MCF 10A (cell line): ENCODE data around the gene PGBD5. TPM values are rescaled to one million over a fixed set of nuclear protein-coding genes. Genes with fewer than 3 reads are reported as not detected.

Source experiments
- BruUV-seq: library from RNA; stranded (reverse); fragments of 400-500 nt; replicated peaks from 2 replicates; lab custom pipeline; 2021; lab: Mats Ljungman, UMichigan
- CTCF ChIA-PET: fragments of 300-600 bp; sonication (Branson Sonifier 250); formaldehyde crosslinking; extraction: SDS; loops from one replicate; lab custom pipeline; 2021; ENCODE audit warnings: antibody characterized with exemption, inconsistent platforms; lab: Yijun Ruan, JAX
- POLR2A ChIA-PET: fragments of 300-600, 350-650 bp; sonication (Branson Sonifier 250); formaldehyde crosslinking; extraction: SDS; loops from one replicate; lab custom pipeline; 2020; ENCODE audit warnings: antibody characterized with exemption, inconsistent platforms; lab: Yijun Ruan, JAX
- DNase-seq: peaks from one replicate; pipeline ENCODE4 v3.0.0-alpha.2; 2018; ENCODE audit not compliant: unreplicated experiment
- H3K27ac Mint-ChIP-seq: one replicate; pipeline ENCODE4 v1.8.0; 2022; ENCODE audit warnings: mild to moderate bottlenecking, low read depth, mixed read lengths; ENCODE audit not compliant: unreplicated experiment
- H3K27me3 Mint-ChIP-seq: one replicate; pipeline ENCODE4 v1.8.0; 2022; ENCODE audit warnings: mixed read lengths; ENCODE audit not compliant: insufficient read depth, unreplicated experiment
- H3K36me3 Mint-ChIP-seq: one replicate; pipeline ENCODE4 v1.8.0; 2022; ENCODE audit warnings: mild to moderate bottlenecking, moderate library complexity, mixed read lengths; ENCODE audit not compliant: insufficient read depth, unreplicated experiment
- H3K4me1 Mint-ChIP-seq: one replicate; pipeline ENCODE4 v1.8.0; 2022; ENCODE audit warnings: mixed read lengths; ENCODE audit not compliant: insufficient read depth, unreplicated experiment
- H3K4me3 Mint-ChIP-seq: one replicate; pipeline ENCODE4 v1.8.0; 2022; ENCODE audit warnings: mild to moderate bottlenecking, moderate library complexity, mixed read lengths; ENCODE audit not compliant: unreplicated experiment
- H3K9me3 Mint-ChIP-seq: one replicate; pipeline ENCODE4 v1.8.0; 2022; ENCODE audit warnings: mixed read lengths; ENCODE audit not compliant: unreplicated experiment
- CTCF ChIP-seq: fragments of 200-600 bp; IDR thresholded peaks from one replicate; pipeline ENCODE4 v1.8.0; 2022; ENCODE audit warnings: antibody characterized with exemption, mild to moderate bottlenecking; ENCODE audit not compliant: unreplicated experiment
- intact Hi-C: fragments of 100-400 bp; cut with micrococcal nuclease; formaldehyde crosslinking; loops from 2 replicates; pipeline ENCODE4 v1.14.1; 2022
- total RNA-seq: library from RNA; stranded (reverse); gene quantifications from 2 replicates; pipeline ENCODE4 v1.2.3, GENCODE V29; 2022

Gene PGBD5
- total RNA-seq, 1 experiment from 2014 or later, result 1.2 TPM

DNA sequence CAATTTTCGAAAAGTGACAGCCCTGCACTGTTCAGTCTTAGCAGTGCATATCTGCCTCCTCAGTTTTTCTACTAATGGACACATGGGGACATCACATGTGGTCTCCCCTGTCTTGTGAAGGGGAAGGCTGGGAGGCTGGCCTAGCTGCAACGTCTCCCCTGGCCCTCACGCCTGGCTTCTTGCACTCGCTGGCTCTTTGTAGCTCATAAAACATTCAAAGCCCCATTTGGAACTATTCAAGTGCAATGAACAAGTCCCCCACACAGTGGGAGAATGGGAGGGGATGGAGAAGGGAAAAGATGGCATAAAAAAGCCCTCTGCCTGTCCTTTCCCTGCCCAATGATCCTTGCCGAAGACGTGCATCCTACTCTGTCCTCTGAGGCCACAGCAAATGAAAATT lies 73.6 kb downstream of the PGBD5 start:
- no peak for DNase-seq
- TF ChIP-seq CTCF, result no peak
- intact Hi-C loops, result no loop called here
- Mint-ChIP-seq H3K36me3 (no peaks in the 10 kb centered on the region), H3K4me1 (peaks cover 5% of the 10 kb centered on the region), H3K27ac (no peak overlapping the region), H3K9me3 (no peaks in the 10 kb centered on the region), H3K27me3 (no peaks in the 10 kb centered on the region), H3K4me3 (no peak overlapping the region)
- POLR2A ChIA-PET, result interaction anchor here (1.1 kb wide), 1 partner anchor 11 kb away, joined by 4 read pairs; no protein-coding TSS in a partner anchor
- no TSS peak for BruUV-seq
- CTCF ChIA-PET, result interaction anchor here (0.6 kb wide), 1 partner anchor 41 kb away, joined by 3 read pairs; no protein-coding TSS in a partner anchor

- BruUV-seq, result no TSS peak
- ChIA-PET POLR2A (interaction anchor here (0.6 kb wide), 2 partner anchors 49 to 350 kb away, joined by 3 read pairs; no protein-coding TSS in a partner anchor), CTCF (interaction anchor here (0.5 kb wide), 1 partner anchor 12 kb away, joined by 3 read pairs; no protein-coding TSS in a partner anchor)
- no peak for TF ChIP-seq CTCF
- Mint-ChIP-seq H3K4me1 (peaks cover 5% of the 10 kb centered on the region), H3K27me3 (no peaks in the 10 kb centered on the region), H3K4me3 (no peak overlapping the region), H3K27ac (no peak overlapping the region), H3K36me3 (no peaks in the 10 kb centered on the region), H3K9me3 (no peaks in the 10 kb centered on the region)
- DNase-seq, result no peak
- intact Hi-C loops, result no loop called here
Observed at GRCh38 chr1:230351983-230352382, 74.1 kb downstream of the PGBD5 start.

DNA sequence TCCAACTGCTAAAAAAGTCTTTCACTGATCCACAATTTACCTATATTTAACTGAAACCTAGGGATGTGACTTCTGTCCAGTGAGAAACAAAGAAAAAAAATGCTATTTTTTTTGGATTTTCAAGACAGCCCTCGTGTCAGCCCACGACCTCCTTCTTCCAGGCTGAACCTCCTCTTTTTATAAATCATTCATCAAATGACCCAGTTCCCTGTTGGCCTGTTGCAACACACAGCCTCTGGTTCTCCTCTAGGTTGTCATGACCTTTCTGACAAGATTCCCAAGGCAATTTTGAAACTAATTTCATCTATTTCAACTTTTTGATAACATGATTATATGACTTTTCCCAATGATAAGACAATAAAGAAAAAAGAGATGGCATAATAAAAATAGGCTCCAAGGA lies 74.6 kb downstream of the PGBD5 start:
- intact Hi-C loops, result no loop called here

More for the DNA sequence above, 74.6 kb downstream of the PGBD5 start:
- Mint-ChIP-seq H3K4me3 (no peak overlapping the region), H3K4me1 (peaks cover 5% of the 10 kb centered on the region), H3K27me3 (no peaks in the 10 kb centered on the region), H3K9me3 (no peaks in the 10 kb centered on the region), H3K27ac (no peak overlapping the region), H3K36me3 (no peaks in the 10 kb centered on the region)
- TF ChIP-seq CTCF, result no peak
- POLR2A ChIA-PET, result interaction anchor here (0.6 kb wide), 2 partner anchors 50 to 304 kb away, joined by 3 read pairs; no protein-coding TSS in a partner anchor
- no peak for DNase-seq
- CTCF ChIA-PET, result interaction anchor here (0.5 kb wide), 1 partner anchor 13 kb away, joined by 3 read pairs; no protein-coding TSS in a partner anchor
- no TSS peak for BruUV-seq
